H9 (cell line): ENCODE measurements around the gene ARHGAP5. TPM values are rescaled to one million over a fixed set of nuclear protein-coding genes. Genes with fewer than 3 reads are reported as not detected.

Experiments
- DNase-seq: peaks from one replicate; pipeline ENCODE4 v3.0.0-alpha.2; 2017
- H2AFZ ChIP-seq: one replicate; pipeline ENCODE4 v1.6.1; 2013; ENCODE audit warnings: mild to moderate bottlenecking, low read length, control low read depth, moderate library complexity
- H2AK5ac ChIP-seq: 2 replicates; pipeline ENCODE4 v1.6.1; 2013; ENCODE audit warnings: low read length, control low read depth, mixed read lengths; ENCODE audit not compliant: insufficient read length
- H2BK120ac ChIP-seq: one replicate; pipeline ENCODE4 v1.6.1; 2013; ENCODE audit warnings: low read depth, mild to moderate bottlenecking, low read length, control low read depth, inconsistent platforms; ENCODE audit not compliant: poor library complexity, severe bottlenecking
- H2BK12ac ChIP-seq: 2 replicates; pipeline ENCODE4 v1.6.1; 2013; ENCODE audit warnings: low read length, control low read depth, mixed read lengths, low read depth; ENCODE audit not compliant: insufficient read length
- H2BK15ac ChIP-seq: 2 replicates; pipeline ENCODE4 v1.6.1; 2013; ENCODE audit warnings: low read depth, low read length, control low read depth
- H2BK20ac ChIP-seq: one replicate; pipeline ENCODE4 v1.6.1; 2013; ENCODE audit warnings: low read depth, mild to moderate bottlenecking, low read length, control low read depth, inconsistent platforms; ENCODE audit not compliant: poor library complexity, severe bottlenecking
- H2BK5ac ChIP-seq: 2 replicates; pipeline ENCODE4 v1.6.1; 2013; ENCODE audit warnings: low read length, control low read depth, mixed read lengths; ENCODE audit not compliant: insufficient read length
- H3K14ac ChIP-seq: 2 replicates; pipeline ENCODE4 v1.6.1; 2013; ENCODE audit warnings: low read length, control low read depth; ENCODE audit not compliant: insufficient read depth
- H3K18ac ChIP-seq: 2 replicates; pipeline ENCODE4 v1.6.1; 2013; ENCODE audit warnings: low read depth, mild to moderate bottlenecking, mixed read lengths, low read length, control low read depth; ENCODE audit not compliant: insufficient read length
- H3K23ac ChIP-seq: 2 replicates; pipeline ENCODE4 v1.6.1; 2013; ENCODE audit warnings: low read length, control low read depth, mixed read lengths, low read depth; ENCODE audit not compliant: insufficient read length
- H3K23me2 ChIP-seq: 2 replicates; pipeline ENCODE4 v1.6.1; 2013; ENCODE audit warnings: low read depth, mild to moderate bottlenecking, mixed read lengths, low read length, control low read depth; ENCODE audit not compliant: insufficient read length, poor library complexity, severe bottlenecking
- H3K27ac ChIP-seq: 2 replicates; pipeline ENCODE4 v1.5.1; 2013; ENCODE audit warnings: low read length, control low read depth, mixed read lengths, low read depth; ENCODE audit not compliant: insufficient read length
- H3K27me3 ChIP-seq: 2 replicates; pipeline ENCODE4 v1.6.1; 2013; ENCODE audit warnings: low read length, control low read depth, inconsistent platforms; ENCODE audit not compliant: insufficient read depth
- H3K4ac ChIP-seq: 2 replicates; pipeline ENCODE4 v1.6.1; 2013; ENCODE audit warnings: low read depth, mild to moderate bottlenecking, control low read depth, inconsistent platforms, low read length, moderate library complexity
- H3K4me1 ChIP-seq: 2 replicates; pipeline ENCODE4 v1.6.1; 2013; ENCODE audit warnings: low read length, control low read depth, inconsistent platforms; ENCODE audit not compliant: insufficient read depth
- H3K4me2 ChIP-seq: 2 replicates; pipeline ENCODE4 v1.6.1; 2013; ENCODE audit warnings: low read length, control low read depth, mixed read lengths; ENCODE audit not compliant: insufficient read length, insufficient read depth
- H3K56ac ChIP-seq: 2 replicates; pipeline ENCODE4 v1.6.1; 2013; ENCODE audit warnings: low read depth, mild to moderate bottlenecking, mixed read lengths, low read length, control low read depth; ENCODE audit not compliant: insufficient read length
- H3K79me1 ChIP-seq: 2 replicates; pipeline ENCODE4 v1.6.1; 2013; ENCODE audit warnings: low read depth, mild to moderate bottlenecking, moderate library complexity, low read length, control low read depth, inconsistent platforms; ENCODE audit not compliant: insufficient read depth, poor library complexity, severe bottlenecking
- H3K79me2 ChIP-seq: 2 replicates; pipeline ENCODE4 v1.6.1; 2013; ENCODE audit warnings: low read length, control low read depth, inconsistent platforms; ENCODE audit not compliant: insufficient read depth
- H3K9ac ChIP-seq: 2 replicates; pipeline ENCODE4 v1.6.1; 2013; ENCODE audit warnings: low read length, control low read depth, mixed read lengths; ENCODE audit not compliant: insufficient read length; ENCODE audit errors: extremely low read depth
- H3K9me3 ChIP-seq: one replicate; pipeline ENCODE4 v1.6.1; 2013; ENCODE audit warnings: low read depth, low read length, inconsistent platforms; ENCODE audit not compliant: control insufficient read depth
- H3T11ph ChIP-seq: one replicate; pipeline ENCODE4 v1.6.1; 2013; ENCODE audit warnings: mild to moderate bottlenecking, low read length, control low read depth, inconsistent platforms
- H4K20me1 ChIP-seq: one replicate; pipeline ENCODE4 v1.6.1; 2013; ENCODE audit not compliant: control insufficient read depth, insufficient read length, insufficient read depth
- H4K5ac ChIP-seq: 2 replicates; pipeline ENCODE4 v1.6.1; 2013; ENCODE audit warnings: low read depth, mild to moderate bottlenecking, mixed read lengths, low read length, control low read depth; ENCODE audit not compliant: insufficient read length
- H4K8ac ChIP-seq: replicated peaks from 2 replicates; pipeline ENCODE4 v1.6.1; 2013; ENCODE audit warnings: low read length, control low read depth, mixed read lengths, low read depth; ENCODE audit not compliant: insufficient read length
- H4K91ac ChIP-seq: 2 replicates; pipeline ENCODE4 v1.6.1; 2013; ENCODE audit warnings: low read depth, mild to moderate bottlenecking, moderate library complexity, mixed read lengths, low read length, control low read depth; ENCODE audit not compliant: insufficient read length
- H3K27ac Mint-ChIP-seq, 3 experiments: 2 replicates in 2 of 3; 3 replicates in 1 of 3; pipeline ENCODE4 v1.8.0; 2020 to 2021; ENCODE audit warnings: mixed read lengths in 3 of 3, mild to moderate bottlenecking in 1 of 3, moderate library complexity in 1 of 3
- H3K27me3 Mint-ChIP-seq: 2 replicates; pipeline ENCODE4 v1.8.0; 2021; ENCODE audit warnings: low read depth, mild to moderate bottlenecking, moderate library complexity, mixed read lengths
- H3K36me3 Mint-ChIP-seq, 3 experiments: 2 replicates in 2 of 3; 3 replicates in 1 of 3; pipeline ENCODE4 v1.8.0; 2020 to 2021; ENCODE audit warnings: low read depth in 3 of 3, mixed read lengths in 3 of 3; ENCODE audit not compliant: insufficient read depth in 1 of 3
- H3K4me1 Mint-ChIP-seq, 2 experiments: 2 replicates each; pipeline ENCODE4 v1.8.0; 2020; ENCODE audit warnings: mixed read lengths in 2 of 2
- H3K4me3 Mint-ChIP-seq, 2 experiments: 2 replicates in 1 of 2; 3 replicates in 1 of 2; pipeline ENCODE4 v1.8.0; 2020 to 2021; ENCODE audit warnings: mild to moderate bottlenecking in 2 of 2, mixed read lengths in 2 of 2, moderate library complexity in 1 of 2
- H3K9me3 Mint-ChIP-seq, 2 experiments: 2 replicates in 1 of 2; 3 replicates in 1 of 2; pipeline ENCODE4 v1.8.0; 2020; ENCODE audit warnings: mild to moderate bottlenecking in 2 of 2, mixed read lengths in 2 of 2, moderate library complexity in 1 of 2
- total RNA-seq: library from RNA; stranded (reverse); gene quantifications from 2 replicates; pipeline ENCODE4 v1.2.1, GENCODE V29; 2021
- TF ChIP-seq, protein P1 (sequence below): fragments of 200-600 bp; sonication (generic); conservative IDR thresholded peaks from 3 replicates; pipeline ENCODE4 v1.8.0; 2021; ENCODE audit warnings: antibody characterized with exemption, mild to moderate bottlenecking

The ARHGAP5 gene
- total RNA-seq, 1 experiment from 2014 or later, result 73.8 TPM

DNA sequence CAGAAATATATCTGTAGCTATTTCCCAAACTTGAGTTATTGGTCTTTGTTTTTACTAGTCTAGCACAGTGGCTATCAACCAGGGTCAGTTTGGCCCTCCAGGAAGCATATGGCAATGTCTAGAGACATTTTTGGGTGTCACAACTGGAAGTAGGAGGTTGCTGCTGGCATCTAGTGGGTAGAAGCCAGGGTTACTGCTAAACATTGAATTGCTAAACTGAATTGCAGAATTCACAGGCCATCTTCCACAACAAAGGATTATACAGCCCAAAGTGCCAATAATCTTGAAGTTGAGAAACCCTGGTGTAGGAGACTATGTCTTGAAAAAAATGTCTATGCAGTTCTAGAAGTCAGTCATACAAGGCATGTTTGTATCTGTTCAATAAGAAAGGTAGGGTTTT, 27.7 kb downstream of the ARHGAP5 start:
- H2BK12ac ChIP-seq, result no peak overlapping the region
- H3K23ac ChIP-seq, result no peak overlapping the region
- Mint-ChIP-seq H3K36me3 (peaks cover 0 to 2% (median 1%) of the 10 kb centered on the region in 3 experiments; a peak in 2 of 7 replicates), H3K4me1 (no peaks in the 10 kb centered on the region), H3K9me3 (no peaks in the 10 kb centered on the region), H3K27ac (no peak overlapping the region), H3K4me3 (no peak overlapping the region), H3K27me3 (no peaks in the 10 kb centered on the region)
- no peak overlapping the region for H3K4ac ChIP-seq
- no peak overlapping the region for H3K56ac ChIP-seq
- H4K20me1 ChIP-seq, result no peaks in the 10 kb centered on the region
- H3K4me1 ChIP-seq, result no peaks in the 10 kb centered on the region; the same call in 1 of the 2 replicates
- H3K4me2 ChIP-seq, result no peak overlapping the region
- TF ChIP-seq, protein P1, sequence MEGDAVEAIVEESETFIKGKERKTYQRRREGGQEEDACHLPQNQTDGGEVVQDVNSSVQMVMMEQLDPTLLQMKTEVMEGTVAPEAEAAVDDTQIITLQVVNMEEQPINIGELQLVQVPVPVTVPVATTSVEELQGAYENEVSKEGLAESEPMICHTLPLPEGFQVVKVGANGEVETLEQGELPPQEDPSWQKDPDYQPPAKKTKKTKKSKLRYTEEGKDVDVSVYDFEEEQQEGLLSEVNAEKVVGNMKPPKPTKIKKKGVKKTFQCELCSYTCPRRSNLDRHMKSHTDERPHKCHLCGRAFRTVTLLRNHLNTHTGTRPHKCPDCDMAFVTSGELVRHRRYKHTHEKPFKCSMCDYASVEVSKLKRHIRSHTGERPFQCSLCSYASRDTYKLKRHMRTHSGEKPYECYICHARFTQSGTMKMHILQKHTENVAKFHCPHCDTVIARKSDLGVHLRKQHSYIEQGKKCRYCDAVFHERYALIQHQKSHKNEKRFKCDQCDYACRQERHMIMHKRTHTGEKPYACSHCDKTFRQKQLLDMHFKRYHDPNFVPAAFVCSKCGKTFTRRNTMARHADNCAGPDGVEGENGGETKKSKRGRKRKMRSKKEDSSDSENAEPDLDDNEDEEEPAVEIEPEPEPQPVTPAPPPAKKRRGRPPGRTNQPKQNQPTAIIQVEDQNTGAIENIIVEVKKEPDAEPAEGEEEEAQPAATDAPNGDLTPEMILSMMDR, result no peak
- H4K5ac ChIP-seq, result no peak overlapping the region
- no peak overlapping the region for H3K14ac ChIP-seq
- H3T11ph ChIP-seq, result no peak overlapping the region
- no peak overlapping the region for H2BK120ac ChIP-seq
- H3K79me2 ChIP-seq, result peaks cover 4% of the 10 kb centered on the region; the same call in 1 of the 2 replicates
- no peak overlapping the region for H2BK20ac ChIP-seq
- no peak overlapping the region for H3K18ac ChIP-seq
- H3K9ac ChIP-seq, result no peak overlapping the region
- H3K9me3 ChIP-seq, result no peaks in the 10 kb centered on the region
- no peak overlapping the region for H3K27ac ChIP-seq
- no peak overlapping the region for H4K91ac ChIP-seq
- no peak overlapping the region for H2BK15ac ChIP-seq
- no peaks in the 10 kb centered on the region for H3K27me3 ChIP-seq
- no peak for DNase-seq
- no peak overlapping the region for H2AFZ ChIP-seq
- no peak overlapping the region for H4K8ac ChIP-seq
- H3K79me1 ChIP-seq, result peaks cover 7% of the 10 kb centered on the region
- H3K23me2 ChIP-seq, result no peaks in the 10 kb centered on the region
- H2AK5ac ChIP-seq, result no peak overlapping the region
- no peak overlapping the region for H2BK5ac ChIP-seq
